NOMO-1 treated with dmso at 0.1 percent for 144 hours (cell line): ENCODE data around the gene TUFM.
"Not testable (repeated sequence)": the region's sequence is repeated elsewhere in the genome, so short reads cannot be mapped to it uniquely, and the experiment has no call there.

Experiments
- DNase-seq: peaks from one replicate; lab custom pipeline; 2025; ENCODE audit not compliant: unreplicated experiment; lab: John Stamatoyannopoulos, UW

The TUFM gene

DNA sequence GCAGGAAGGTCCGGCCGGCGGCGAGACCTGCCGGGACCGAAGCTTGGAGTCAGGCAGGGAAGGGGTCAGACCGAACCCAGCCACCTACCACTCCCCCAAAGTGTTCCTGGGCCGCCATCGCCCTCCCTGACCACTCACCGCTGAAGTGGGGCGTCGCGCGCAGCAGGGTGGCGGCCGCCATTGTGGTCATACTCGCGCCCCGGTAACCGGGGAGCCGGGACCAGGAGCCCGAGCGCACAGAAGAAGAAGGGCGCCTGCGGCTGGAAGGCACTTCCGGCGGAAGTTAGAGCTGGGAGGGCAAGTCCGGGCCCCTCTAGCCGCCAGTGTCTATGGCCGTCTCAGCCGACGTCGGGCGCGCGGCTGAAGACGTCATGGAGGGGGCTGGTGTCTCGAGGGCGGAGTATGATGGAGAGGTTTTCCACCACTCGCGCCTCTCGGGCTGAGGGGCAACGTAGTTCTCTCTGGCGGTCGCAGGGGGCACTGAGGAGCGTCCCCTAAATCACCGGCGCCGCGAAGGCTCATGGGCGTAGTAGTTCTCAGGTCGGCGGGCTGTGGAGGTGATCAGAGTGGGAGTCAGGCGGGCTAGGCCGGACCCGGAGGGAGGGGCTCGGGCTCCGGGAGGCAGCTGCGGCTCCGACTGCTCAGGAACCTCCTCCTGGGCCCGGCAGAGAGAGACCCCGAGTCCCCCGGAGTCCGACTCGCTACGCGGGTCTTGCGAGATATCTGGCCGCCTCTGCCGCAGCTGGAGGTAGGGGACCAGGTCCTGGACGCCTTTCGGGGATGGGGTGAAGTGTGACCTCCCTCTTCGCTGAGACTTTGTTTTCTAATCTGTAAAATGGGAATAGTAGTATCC is at the start of gene TUFM:
Gene TUFM, minus strand, starts transcription at position 269 of the 853 bp plus-strand sequence. Its CDS starts 79 bp downstream, at position 190.
- peak; percentile 99 for DNase-seq

DNA sequence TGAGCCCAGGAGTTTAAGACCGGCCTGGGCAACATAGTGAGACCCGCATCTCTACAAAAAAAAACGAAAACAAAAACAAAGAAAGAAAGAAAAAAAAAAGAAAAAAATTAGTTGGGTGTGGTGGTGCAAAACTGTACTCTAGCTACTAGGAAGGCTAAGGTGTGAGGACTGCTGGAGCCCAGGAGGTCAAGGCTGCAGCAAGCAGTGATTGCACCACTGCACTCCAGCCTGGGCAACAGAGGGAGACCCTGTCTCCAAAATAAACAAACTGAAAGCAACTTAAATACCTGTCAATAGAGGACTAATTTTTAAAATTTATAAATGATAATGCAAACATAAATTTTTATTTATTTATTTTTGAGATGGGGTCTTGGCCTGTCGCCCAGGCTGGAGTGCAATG is 49.5 kb upstream of the TUFM start:
- DNase-seq, result no peak

DNA sequence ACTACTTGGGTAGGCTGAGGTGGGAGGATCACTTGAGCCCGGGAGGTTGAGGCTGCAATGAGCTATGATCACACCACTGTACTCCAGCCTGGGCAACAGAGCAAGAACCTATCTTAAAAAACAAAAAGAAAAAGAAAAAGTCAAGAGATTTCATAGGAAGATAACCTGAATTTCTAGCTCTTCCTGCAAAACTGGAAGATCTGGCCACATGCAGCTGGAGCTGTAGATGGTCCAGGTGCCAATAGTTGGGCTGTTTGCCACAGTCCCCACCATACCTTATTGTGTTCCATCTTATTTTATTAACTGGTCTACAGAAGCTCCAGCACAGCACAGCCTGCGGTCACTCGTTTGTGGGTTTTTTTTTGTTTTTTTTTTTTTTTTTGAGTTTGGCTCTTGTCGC is 47.1 kb upstream of the TUFM start:
- DNase-seq, result no peak

DNA sequence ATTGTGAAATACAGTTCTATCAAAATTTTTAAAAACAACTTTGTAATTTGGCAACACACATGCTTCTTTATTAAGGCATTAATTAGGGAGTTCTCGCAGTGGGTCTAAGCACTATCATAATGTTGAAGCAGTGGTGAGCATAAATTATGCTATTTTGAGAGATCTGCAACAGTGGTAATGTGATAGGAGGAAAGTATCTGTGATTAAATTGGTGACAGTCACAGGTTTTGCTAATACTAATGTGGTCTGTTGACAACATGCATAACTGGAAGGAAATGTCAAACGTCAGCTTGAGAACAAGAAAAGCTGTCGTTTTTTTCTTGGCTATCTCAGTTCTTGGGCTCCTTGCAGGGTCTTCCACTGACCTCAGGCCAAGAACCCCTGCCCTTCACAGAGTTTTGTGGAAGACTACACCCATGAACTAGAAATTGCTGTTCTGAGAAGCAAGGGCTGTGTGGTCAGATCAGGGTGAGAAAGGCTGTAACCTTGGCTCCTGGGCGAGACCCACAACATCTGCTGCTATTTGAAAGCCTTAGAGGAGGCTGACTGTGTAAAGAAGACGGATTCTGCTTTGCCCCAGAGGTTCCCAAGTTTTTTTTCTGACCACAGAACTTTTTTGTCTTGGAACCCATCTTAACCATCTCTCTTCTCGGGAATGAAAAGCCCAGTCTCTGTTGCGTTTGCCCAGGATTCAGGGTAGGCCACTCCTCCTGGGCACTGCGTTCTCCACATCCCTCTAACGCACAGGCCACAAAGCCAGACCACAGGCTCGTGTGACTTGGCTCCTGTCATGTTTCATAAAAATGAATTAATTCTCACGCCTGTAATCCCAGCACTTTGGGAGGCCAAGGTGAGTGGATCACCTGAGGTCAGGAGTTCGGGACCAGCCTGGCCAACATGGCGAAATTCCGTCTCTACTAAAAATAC is 46.1 kb upstream of the TUFM start:
- no peak for DNase-seq

DNA sequence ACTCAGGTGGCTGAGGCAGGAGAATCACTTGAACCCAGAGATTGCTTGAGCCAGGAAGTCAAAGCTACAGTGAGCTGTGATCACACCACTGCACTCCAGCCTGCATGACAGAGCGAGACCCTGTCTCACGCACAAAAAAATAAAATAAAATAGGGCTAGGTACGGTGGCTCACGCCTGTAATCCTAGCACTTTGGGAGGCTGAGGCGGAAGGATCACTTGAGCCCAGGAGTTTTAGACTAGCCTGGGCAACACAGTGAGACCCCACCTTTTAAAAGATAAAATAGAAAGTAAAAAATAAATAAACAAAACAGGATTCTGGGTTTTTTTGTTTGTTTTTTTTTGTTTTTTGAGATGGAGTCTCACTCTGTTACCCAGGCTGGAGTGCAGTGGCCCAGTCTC is 44.2 kb upstream of the TUFM start:
- not testable (repeated sequence) for DNase-seq

DNA sequence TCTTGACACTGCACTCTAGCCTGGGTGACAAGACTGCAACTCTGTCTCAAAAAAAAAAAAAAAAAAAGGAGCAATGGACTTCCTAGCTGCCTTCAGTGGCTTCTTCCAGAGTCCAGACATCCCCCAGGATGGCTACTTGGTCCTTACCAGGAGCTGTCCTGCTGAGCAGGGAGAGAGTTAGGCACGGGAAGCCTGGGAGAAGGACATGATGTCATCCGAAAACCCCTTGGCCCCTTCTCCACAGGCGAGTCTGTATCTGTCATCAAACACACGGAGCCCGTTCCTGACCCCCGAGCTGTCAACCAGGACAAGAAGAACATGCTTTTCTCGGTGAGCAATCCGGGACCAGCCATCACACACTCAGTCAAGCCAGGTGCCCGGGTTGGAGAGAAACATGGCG is 40.8 kb upstream of the TUFM start:
- no peak for DNase-seq

DNA sequence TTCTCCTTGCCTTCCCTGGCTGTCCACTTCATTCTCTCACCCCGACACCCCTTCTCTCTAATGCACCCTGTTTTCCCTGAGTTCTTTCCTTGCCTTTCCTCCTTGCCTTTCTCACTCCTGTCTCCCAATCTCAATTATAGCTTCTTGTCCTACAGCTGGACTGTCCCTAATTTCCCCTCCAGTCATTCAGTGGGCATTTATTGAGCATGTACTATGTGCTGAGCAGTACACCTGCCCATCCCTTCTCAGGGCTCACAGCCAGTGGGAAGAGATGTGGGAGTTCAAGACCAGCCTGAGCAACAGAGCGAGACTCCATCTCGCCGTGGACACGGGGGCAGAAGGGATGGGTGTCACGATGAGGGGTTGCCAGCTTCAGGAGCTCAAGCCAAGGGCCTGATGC is 37.9 kb upstream of the TUFM start:
- DNase-seq, result no peak

DNA sequence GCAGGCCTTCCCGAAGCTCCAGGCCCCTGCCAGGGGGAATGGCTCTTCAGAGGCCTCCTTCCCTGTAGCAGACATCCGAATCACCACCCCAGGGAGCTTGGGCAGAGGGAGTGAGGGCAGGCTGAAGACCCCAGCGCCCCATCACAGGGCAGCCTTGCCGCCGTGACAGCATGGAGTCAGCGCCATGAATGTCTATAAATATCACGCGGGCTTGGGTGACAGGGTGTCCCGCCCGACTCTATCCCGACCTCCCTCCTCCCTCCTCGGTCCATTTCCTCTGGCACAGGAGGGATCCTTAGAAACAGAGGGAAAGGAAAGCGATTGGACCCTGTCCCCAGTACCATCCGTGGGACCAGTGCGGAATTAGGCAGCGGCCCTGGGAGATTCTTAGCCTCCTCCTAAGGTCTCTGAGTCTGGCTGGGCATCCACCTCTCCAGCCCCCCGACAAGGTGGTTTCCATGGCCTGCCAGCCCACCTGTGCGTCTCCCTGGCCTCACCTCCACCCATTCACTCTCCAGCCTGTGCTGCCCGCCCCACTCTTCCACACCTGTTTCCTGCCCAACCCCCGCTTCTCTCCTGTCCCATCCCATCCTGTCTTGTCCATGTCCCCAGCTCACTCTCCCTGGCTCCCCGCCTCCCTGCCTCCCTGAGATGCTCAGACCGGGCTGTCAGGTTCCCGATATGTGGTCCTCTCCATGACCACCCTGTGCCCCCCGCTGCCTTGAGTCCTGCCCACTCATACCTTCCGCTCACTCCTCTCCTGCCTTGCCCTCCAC is 37.3 kb upstream of the TUFM start:
- DNase-seq, result no peak

DNA sequence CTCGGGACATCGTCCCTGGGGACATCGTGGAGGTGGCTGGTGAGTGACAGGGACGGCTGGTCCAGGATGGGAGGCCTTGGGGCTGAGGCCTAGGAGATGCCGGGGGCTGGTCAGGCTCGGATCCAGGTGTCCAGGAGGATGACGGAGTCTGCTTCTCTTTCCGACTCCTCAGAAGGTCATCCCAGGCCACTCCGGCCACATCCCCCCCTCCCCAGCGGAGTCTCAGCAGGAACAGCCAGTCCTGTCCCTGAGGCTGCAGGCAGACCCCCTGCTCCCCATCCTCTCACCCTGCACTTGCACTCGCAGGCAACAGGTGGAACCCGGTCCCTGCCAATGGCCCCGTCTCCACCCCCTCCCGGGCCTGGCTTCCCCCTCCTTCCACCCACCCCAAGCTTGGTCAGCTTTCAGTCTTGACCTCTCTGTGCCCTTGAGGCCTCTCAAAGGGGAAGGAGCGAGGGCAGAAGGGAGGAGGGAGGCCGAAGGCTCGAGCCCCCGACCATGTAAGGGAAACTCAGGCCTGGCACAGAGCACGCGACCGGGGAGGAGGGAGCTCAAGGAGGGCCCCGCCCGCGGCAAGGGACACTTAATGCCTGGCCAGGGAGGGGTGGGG is 36.5 kb upstream of the TUFM start:
- DNase-seq, result no peak

DNA sequence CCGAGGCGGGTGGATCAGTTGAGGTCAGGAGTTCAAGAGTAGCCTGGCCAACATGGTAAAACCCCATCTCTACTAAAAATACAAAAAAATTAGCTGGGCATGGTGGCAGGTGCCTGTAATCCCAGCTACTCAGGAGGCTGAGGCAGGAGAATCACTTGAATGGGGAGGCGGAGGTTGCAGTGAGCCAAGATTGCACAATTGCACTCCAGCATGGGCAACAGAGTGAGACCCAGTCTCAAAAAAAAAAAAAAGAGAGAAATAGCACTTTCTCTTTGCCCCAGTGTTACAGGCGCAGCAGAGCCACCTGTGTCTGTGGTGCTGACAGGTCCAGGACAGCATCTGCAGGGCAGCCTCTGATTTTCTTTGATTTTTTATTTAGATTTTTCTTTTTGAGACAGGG is 35.4 kb upstream of the TUFM start:
- not testable (repeated sequence) for DNase-seq

DNA sequence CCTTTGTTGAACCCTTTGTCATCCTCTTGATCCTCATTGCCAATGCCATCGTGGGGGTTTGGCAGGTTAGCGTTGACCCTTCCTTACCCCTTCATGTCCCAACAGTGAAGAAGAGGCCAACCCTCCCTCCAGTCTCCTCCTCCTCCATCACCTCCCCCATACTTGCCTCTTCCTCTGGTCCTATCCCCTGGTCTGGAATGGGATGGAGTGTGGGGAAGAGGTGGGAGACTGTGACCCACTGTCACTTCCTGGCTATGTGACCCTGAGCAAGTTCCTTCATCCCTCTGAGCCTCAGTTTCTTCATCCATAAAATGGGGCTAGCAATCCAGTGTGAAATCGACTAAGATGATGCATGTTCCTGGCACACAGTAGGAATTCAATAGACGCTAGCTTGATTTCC is 34.8 kb upstream of the TUFM start:
- no peak for DNase-seq

DNA sequence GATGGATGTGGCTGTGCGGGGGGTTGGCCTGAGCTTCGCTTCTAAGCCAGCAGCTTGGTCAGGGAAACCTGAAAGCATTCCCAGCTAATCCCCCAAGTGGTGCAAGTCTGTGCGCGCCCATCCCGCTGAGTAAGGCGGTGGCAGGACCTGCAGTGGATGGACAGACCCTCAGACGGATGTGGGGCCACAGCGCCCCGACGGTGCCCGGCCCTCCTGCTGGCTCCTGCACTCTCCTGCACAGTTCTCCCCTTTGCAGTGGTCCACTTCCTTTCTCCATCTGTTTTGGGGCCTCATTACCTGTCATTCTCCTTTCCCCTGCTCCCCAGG is 34.4 kb upstream of the TUFM start:
- DNase-seq, result no peak

DNA sequence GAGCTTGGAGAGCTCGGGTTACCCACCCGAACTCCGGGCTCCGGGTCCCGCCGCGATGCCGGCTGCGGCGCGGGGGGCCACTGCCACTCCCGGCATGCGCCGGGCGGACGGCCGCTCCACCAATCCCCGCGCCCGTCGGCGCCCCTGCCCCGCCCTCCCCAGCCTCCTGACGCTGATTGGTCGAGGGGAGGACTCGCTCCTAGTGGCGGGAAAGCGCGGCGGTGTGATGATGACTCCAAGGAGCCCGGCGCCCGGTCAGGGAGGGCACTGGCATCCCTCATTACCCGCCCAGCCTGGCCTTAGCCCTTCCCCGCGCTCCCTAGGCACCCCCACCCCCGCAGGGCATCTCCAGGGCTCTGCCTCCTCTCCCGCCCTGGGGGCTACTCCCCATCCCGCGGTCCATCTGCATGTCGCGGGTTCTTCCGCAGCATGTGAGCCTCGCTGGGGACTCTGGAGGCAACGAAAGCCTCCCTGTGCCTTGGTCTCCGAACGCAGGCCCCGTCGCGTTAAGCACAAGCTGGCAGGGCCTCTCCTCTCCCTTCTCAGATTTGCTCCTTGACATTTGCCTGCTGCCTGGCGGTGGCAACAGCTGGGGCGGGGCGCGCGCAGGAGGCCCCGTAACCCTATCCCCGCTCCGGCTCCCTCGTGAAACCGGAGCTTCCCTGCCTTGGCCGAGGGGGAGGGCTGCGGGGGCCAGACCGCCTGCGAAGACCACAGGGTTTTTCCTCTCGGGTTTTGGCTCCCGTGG is 33.9 kb upstream of the TUFM start:
- peak; percentile 77 for DNase-seq

DNA sequence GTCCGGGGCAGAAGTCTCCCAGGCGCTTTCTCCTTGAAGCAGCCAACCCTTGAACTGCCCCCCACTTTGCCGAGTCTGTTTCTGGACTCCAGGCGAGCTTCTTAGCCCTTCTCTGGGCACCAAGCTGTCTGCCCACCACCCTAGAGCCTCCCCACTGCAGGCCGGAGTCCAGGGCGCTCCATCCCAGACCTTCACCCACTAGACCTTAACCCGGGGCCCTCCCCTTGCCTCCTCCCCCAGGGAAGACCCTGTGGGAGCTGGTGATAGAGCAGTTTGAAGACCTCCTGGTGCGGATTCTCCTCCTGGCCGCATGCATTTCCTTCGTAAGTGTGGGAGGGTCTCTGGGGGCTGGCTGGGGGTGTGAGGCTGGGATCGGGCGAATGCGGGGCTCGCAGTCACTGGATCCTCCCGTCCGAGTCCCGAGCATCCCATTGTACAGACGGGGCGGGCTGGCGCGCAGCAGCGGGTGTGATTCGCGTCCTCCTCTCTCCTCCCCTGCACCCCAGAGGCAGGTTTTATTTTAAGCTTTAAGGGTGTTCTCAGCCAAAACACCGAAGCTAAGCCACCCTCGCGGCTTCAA is 33.2 kb upstream of the TUFM start:
- no peak for DNase-seq

DNA sequence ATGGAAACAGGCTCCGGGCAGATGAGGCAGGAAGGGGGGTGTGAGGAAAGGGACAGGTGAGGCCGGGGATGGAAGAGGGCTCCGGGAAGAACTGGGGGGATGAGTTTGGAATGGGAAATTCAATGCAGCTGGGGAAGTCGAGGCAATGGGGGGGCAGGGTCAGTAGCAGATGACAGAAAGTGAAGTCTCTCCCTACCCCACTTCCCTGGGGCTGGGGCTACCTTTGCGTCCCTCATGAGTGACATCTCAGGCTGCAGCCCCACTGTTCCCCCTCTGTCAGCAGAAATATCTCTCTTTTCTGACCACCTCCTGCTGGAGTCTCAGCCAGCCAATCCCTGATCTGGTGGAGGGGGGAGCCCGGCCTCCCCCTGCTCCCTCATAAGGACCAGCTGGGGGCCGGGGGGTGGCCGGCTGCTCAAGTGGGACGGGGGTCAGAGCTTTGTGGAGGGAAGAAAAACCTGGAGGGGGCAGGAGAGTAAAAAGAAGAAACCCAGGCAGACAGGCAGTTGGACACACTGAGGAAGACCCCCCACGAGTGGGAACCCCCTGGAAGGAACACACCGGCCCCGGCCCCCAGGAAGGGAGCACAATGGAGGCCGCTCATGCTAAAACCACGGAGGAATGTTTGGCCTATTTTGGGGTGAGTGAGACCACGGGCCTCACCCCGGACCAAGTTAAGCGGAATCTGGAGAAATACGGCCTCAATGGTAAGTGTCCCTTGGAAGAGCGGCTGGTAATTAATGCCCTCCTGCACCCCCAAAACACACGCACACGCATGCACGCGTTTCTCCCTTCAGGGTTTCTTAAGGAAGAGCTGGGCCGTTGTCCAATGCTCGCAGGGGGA is 32.2 kb upstream of the TUFM start, which contains the start of gene ATP2A1:
Gene ATP2A1, plus strand, starts transcription at position 406 of the 844 bp plus-strand sequence. Its CDS starts 184 bp downstream, at position 590.
- DNase-seq, result no peak

DNA sequence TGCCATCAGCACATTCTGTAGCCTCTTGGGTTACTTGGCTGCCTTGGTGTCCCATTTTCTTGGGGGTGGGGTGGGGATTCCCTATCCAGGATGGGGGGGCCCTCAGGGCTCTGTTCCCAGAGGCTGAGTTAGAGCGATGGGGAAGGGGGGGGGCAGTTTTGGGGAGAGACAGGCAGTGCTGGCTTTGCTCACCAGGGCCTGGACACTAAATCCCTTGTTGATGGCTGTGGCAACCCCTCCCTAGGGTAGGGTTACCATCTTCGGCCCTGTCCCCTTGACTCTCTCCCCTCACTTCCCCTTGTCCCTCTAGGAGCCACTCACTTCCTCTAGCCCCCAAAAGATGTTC is 31.5 kb upstream of the TUFM start:
- DNase-seq, result no peak

DNA sequence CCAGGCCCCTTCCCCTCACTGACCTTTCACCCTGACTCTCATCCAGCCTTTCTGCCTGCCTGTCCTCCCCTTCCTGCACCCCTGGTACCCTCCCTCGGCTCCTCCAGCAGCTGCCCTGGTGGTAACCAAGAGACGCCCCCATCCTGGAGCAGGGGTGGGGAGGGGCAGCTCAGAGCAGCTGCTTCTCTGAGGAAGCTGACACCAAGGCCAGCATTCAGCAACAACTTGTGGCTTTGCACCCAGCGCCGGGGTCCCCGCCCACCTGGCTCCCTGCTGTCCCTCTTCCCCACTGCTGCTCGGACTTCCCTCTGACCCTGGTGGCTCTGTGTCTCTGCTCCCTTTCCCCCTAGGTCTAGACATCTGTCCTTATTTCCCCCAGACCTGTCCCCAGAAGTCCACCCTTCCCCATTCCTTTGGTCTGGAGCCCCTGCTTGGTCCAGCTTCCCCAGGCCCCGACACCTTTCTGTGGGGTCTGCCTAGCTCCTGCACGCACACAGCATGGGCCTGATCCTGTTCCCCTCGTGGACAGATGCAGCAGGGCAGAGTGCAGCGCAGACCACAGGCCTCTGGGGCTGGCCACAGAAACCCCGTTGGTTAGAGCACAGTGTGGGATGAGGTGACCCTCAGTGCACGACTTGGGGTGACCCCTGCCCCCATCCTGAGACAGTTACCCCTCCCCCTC is 31.0 kb upstream of the TUFM start:
- no peak for DNase-seq

DNA sequence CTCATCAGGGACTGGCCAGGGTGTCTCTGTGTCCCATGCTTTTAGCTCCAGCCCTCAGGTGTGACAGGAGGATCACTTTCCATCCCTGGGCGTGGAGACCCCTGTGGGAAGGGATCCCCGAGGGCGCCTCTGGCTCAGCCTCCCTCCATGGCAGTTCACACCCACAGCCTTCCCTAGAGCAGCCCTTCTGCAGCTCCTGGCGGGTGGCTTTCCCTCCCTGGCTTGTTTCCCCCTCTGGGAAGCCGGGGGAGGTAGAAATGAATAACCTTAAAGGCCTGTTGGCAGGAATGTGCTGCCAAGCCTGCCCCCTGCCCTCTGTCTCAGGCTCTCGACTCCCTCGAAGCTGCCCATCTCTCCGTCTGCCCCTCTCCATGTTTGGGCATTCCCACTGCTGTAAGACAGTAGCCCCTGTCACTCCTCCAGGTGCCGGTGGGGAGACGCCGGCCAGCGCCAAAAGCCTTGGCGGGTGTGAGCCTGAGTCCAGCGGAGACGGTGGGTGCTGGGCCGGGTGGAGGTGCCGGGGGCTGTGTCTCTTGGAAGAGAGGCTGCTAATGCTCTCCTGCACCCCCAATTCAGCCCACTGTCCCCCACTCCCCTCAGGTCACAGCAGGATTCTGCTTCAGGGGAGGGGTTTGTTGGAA is 30.0 kb upstream of the TUFM start:
- DNase-seq, result no peak
